HT-29 (cell line): ENCODE measurements around the gene SLC41A3. TPM values are rescaled to one million over a fixed set of nuclear protein-coding genes. Genes with fewer than 3 reads are reported as not detected.
A peak's percentile ranks its signal among the peaks of the same experiment; 100 is the strongest.
"Not testable (repeated sequence)": the region's sequence is repeated elsewhere in the genome, so short reads cannot be mapped to it uniquely, and the experiment has no call there.

ENCODE experiments used
- DNase-seq: peaks from one replicate; pipeline ENCODE4 v3.0.0-alpha.2; 2015; ENCODE audit warnings: low spot score
- total RNA-seq: library from RNA; depleted of rRNA; stranded (reverse); fragments of >200 nt; shearing (Covaris generic); gene quantifications from 2 replicates; pipeline ENCODE4 v1.2.3, GENCODE V29; 2014

Gene SLC41A3
- total RNA-seq, 1 experiment from 2014 or later = 117 TPM

DNA sequence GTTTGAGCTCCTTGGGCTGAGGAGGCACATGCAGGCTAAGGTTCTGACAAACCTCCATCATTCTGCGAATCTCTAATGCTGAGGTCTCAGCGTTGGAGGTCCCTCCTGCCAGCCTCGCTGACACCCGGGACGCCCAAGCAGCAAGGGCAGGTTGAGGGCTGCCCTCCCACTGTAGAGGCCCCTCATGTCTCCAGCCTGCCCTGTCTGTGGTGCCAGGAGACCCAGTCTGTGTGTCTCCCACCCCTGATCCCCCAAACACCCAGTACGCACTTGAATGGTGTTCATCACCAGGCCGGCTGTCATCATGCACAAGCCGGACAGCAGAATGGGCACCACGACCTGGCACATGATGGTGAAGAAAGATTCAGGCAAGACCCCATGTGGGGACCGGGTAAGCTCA lies 27.8 kb downstream of the SLC41A3 start:
- DNase-seq = no peak

- DNase-seq = no peak
These were observed 29.1 kb downstream of the SLC41A3 start for GRCh38 chr3:126054870-126055269.

- no peak for DNase-seq
These were observed 29.9 kb downstream of the SLC41A3 start for GRCh38 chr3:126053949-126054569.

DNA sequence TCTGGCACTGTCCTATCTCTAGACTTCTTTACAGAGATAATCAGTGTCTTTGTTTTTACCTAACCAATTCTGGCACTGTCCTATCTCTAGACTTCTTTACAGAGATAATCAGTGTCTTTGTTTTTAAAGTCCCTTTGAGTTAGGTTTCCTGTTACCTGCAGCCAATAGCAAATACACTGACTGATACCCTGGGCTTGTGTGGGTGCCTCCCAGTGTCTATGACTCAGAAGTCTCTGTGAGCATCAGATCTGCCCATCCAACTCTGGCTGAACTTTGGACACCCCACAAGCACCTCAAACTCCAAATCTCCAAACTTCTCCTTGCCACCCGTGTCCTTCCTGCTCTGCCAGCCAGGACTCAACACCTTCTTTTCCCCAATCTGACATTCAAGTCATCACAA lies 30.4 kb downstream of the SLC41A3 start:
- DNase-seq = peak; percentile 21

DNA sequence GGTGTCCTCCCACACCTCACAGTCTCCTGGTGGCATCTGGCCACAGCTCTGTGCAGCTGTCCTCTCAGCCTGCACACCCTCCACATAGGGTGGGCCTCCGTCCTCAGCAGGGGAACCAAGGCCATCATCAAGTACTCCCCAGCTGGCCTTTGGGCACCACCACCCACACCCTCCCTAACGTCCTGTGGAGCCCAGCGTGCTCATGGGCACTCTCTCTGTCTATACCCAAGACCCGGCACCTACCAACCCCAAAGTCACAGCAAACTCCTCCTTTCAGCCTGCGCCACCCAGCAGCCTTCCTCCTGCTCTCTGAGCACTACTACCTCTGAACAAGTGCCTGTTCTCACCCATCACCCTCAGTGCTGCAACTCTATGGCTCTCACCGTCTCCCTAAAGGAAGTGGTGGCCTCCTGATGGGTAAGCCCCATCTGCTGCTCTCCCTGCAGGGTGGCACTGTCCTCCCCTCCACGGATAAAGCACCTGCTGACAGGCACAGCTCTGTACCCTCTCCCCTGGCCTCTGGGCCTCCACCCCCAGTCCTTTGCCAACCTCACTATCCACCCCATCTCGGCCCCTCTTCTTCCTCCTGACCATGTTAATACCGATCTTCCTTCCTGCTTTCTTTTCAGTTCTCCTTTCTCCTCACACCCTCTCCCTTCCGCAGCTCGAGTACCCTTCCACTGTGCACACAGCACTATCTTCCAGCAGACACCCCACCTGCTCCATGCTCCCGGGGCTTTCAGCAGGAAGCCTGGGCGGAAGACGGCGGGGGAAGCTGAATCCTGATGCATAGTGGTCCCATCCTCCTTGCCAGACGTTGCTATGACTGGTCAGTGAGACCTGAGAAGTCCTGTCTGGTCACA lies 31.5 kb downstream of the SLC41A3 start:
- no peak for DNase-seq

DNA sequence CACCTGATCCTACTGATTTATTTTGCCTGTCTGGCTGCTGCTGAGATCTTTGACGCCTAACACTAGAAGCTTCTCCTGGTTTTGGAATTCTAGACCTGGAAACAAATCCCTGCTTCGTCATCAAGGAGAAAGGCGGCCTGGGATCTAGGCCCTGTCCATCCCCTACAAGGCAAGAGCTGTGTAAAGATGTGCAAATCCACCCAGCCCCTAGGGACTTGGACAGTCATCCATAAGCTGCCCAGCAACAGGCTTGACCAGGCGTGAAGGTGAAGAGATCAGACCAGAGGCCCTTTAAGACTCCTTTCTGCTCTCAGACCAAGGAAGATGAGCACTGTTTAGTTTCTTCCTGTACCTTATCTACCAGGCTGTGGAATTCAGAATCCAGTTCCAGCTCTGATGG lies 32.2 kb downstream of the SLC41A3 start:
- no peak for DNase-seq

DNA sequence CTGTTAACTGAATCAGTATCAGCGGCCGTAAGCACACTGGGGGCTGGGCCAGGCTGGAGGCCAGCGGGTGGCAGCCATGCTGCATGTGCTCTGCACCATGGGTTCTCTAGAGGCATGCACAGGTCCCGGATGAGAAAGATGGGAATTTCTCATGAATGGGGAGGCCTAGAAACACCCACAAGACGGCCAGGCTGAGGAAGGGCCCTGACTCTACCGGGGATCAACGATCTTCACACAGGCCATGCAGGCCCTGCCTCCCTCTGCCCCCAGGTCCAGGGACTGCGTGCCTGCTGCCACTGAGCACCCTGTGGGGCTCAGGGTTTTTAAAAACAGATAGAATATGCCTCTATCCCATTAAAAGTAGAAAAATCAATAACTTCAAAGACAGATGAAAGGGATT lies 32.7 kb downstream of the SLC41A3 start:
- DNase-seq = no peak

DNA sequence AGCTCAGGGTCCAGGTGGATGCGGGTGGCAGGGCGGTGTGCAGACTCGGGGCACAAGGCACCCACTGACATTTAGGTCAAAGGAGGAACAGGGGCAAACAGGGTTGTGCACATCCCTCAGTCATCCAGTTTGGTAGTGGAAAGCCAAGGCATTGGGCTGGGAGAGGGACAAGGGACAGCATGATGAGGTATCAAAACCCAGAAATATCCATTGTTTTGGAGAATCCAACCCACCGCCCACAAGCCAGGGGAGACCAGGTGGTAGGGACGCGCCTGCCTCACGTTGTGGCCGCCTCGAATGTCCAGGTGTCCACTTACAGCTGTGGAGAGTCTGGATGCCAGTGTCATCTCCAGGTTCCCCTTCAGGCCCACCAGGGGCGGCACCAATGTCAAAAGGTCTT lies 33.3 kb downstream of the SLC41A3 start:
- no peak for DNase-seq

GRCh38 chr3:126050050-126050392 lies 33.9 kb downstream of the SLC41A3 start:
- DNase-seq = no peak

GRCh38 chr3:126049289-126050049 lies 34.5 kb downstream of the SLC41A3 start:
- no peak for DNase-seq

GRCh38 chr3:126040386-126040785 lies 43.5 kb downstream of the SLC41A3 start:
- no peak for DNase-seq

GRCh38 chr3:126039870-126040269 lies 44.1 kb downstream of the SLC41A3 start:
- DNase-seq = no peak

- DNase-seq = not testable (repeated sequence)
These were observed 45.1 kb downstream of the SLC41A3 start for GRCh38 chr3:126038791-126039190.

GRCh38 chr3:126036056-126036549 lies 47.8 kb downstream of the SLC41A3 start:
- no peak for DNase-seq

DNA sequence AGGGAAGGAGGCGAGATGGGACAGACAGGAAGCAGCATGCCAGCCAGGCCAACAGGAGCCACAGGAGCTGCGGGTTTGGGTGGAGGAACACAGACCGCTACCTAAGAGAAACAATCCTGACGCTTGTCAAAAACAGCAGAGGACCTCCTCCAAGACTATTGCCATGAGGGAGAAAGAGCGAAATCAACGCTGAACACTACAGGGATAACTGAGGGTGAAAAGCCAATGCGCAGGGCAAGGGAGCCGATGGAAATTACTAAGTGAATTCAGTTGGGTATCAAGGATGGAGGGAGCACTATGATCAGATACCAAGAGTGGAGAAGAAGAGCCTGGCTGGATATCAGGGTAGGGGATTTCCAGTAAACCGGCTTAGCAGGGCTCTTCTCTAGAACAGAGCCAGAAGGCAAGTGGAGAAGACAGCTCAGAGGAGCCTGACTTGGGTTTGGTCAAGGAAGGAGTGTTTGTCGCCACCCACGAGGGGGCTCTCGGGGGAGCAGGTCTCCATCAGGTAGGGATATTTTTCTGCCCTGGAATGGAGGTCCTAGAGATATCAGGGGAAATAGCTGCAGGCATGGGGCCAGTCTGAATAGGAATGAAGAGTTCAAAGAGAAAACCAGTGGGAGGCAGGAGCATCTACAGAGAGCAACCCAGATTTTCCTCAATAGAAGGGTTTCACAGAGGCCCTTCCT lies 48.4 kb downstream of the SLC41A3 start:
- no peak for DNase-seq

GRCh38 chr3:126034481-126035361 lies 49.2 kb downstream of the SLC41A3 start:
- DNase-seq = no peak

DNA sequence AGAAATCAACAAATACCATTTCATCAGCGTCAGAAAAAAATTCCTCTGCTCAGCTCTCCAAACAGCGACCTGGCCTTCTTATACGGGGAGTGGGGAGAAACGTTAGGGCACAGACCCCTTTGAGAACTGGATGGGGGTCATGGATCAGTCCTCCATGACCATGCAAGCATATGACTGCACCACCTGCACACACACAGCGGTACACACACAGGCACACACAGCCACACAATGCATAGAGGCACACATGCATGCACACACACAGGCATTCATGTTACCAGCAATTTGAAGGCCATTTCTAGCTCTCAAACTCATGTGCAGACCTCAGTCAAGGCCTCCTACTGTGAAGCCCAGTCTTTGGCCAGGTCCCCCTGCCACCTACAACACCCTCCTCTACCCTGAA lies 50.2 kb downstream of the SLC41A3 start:
- no peak for DNase-seq

DNA sequence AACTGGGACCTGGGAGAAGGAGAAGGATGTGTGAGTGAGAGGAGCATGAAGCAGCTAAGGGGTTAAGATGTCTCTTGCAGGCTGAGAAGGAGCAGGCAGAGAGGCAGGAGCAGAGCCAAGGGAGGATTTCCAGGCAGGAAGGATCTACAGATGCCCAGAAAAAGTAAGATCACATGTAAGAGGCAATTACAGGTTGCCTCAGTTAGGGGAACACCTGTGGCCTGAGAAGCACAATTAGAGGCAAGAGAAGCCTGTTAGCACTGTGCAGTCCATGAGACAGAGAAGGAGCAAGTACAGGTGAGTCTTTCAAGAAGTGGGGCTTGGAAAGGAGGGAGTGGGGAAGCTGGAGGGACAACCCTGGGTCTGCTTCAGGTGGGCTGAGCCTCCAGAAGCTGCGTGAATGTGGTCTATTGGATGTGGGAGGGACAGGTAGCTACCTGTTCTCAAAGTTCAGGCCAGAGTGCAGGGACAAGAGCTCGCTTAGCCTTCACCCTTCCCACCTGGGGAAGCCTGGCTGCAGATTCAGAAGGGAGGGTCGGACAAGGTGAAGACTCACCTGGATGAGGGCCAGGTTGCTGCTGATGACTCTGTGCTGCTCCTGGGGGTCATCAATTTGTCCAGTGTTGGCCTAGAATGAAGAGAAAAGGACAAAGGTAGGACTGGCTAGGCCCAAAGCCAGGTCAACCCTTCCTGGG lies 50.7 kb downstream of the SLC41A3 start:
- no peak for DNase-seq

DNA sequence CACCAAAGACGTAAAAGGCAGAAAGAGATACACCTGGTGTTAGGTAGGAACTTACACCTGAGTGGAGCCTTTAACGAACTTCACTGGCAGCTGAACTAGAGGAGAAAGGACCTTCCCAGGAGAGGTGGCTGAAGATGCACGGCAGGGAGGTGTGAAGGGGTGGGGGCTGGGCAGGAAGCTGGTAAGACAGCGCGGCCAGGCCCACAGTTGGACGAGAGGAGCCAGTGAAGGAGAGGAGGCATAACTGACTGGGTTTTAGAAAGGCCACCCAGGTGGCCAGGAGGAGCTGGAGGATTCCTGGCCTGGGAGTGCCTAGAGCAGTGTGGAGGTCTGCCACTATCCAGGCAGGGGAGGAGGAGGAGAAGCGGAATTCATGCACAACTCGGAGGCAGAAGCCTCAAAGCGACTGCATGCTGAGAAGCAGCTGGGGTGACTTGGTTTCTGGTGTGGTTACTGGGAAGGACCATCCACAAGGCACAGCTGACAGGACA lies 51.9 kb downstream of the SLC41A3 start:
- DNase-seq = no peak

DNA sequence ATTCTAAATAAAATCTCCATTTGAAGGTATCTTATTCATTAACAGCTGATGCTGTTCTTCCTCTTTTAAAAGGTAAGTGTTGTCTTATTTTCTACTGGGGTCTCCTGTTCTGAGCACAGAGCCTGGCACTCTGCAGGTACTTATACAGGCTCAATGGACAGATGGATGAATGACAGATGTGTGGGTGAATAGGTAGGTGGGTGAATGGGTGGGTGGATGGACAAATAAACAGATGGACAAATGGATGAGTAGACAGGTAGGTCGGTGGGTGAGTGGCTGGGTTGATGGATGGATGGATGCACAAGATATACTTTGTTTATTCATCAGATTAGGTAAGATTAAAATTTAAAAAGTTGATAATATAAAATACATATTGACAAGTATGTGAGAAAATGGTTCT lies 53.5 kb downstream of the SLC41A3 start:
- no peak for DNase-seq
